Mucosa of descending colon (tissue), 3 donors: ENCODE data around the gene DPH2. TPM values are rescaled to one million over a fixed set of nuclear protein-coding genes. Genes with fewer than 3 reads are reported as not detected.

Source experiments
- ATAC-seq: fragments of 200-7000 bp; cut with Tn5 transposase; one replicate; pipeline ENCODE4 v1.9.1; 2020; ENCODE audit warnings: mild to moderate bottlenecking, moderate library complexity
- DNase-seq, 3 donors: peaks; one replicate each; pipeline ENCODE4 v3.0.0-alpha.2; 2020
- H3K36me3 ChIP-seq: fragments of 200-600 bp; one replicate; pipeline ENCODE4 v1.8.0; 2021; ENCODE audit warnings: low read depth, mild to moderate bottlenecking
- H3K4me1 ChIP-seq: fragments of 200-600 bp; one replicate; pipeline ENCODE4 v1.8.0; 2021; ENCODE audit warnings: low read depth, mild to moderate bottlenecking
- H3K4me3 ChIP-seq: fragments of 200-600 bp; one replicate; pipeline ENCODE4 v1.8.0; 2021; ENCODE audit warnings: mild to moderate bottlenecking
- H3K9me3 ChIP-seq: fragments of 200-600 bp; one replicate; pipeline ENCODE4 v1.8.0; 2021; ENCODE audit warnings: mild to moderate bottlenecking
- CTCF ChIP-seq: fragments of 200-600 bp; IDR thresholded peaks from one replicate; pipeline ENCODE4 v1.8.0; 2022; ENCODE audit warnings: antibody characterized with exemption, mild to moderate bottlenecking
- intact Hi-C, 2 donors: fragments of 100-400 bp; cut with DNase I in 1 of 2; cut with micrococcal nuclease in 1 of 2; formaldehyde crosslinking; loops; one replicate each; pipeline versions ENCODE4 v1.11.0 to v1.11.1; 2022; cut with DNase I, micrococcal nuclease
- total RNA-seq, 3 donors: library from RNA; stranded (reverse); fragmentation: NEBNext Ultra II Directional in 2 of 3; extraction: Animal tissue kit (Norgen Biotek cat#: 25700) in 2 of 3; gene quantifications; one replicate each; pipeline versions ENCODE4 v1.2.1 to v1.2.4, GENCODE V29; 2021 to 2023
- donor health status: DM: no; HTN: no; CAD: no; lungs with moderate emphysema.
- donor health status: DM: no; HTN: no; CAD: no.
- donor health status: DM: no; HTN: yes; CAD: no.

Gene DPH2
- total RNA-seq, 3 donors from 2014 or later: 16.5 to 23.3 (median 17.9) TPM

GRCh38 chr1:43934986-43935324, 34.9 kb upstream of the DPH2 start:
- Histone ChIP-seq H3K4me1 (peaks cover 20% of the 10 kb centered on the region), H3K9me3 (no peaks in the 10 kb centered on the region), H3K4me3 (no peak overlapping the region), H3K36me3 (no peaks in the 10 kb centered on the region)
- ATAC-seq: no peak
- no peak for DNase-seq
- intact Hi-C loops: loop anchor here (2.0 kb wide), 1 partner anchor 172 kb away; no protein-coding TSS in a partner anchor
- TF ChIP-seq CTCF: no peak

- ATAC-seq (peak; percentile 85), DNase-seq (peak; percentile 75 to 82 (median 80))
- intact Hi-C loops: loop anchor here (2.0 kb wide), 1 partner anchor 173 kb away; no protein-coding TSS in a partner anchor
- no peak for TF ChIP-seq CTCF
- peaks cover 20% of the 10 kb centered on the region for H3K4me1 ChIP-seq
- no peaks in the 10 kb centered on the region for H3K36me3 ChIP-seq
- H3K4me3 ChIP-seq: peak overlapping the region; percentile 17
- H3K9me3 ChIP-seq: no peaks in the 10 kb centered on the region
Measured at GRCh38 chr1:43935711-43936427, 33.9 kb upstream of the DPH2 start.

- intact Hi-C loops: no loop called here
- TF ChIP-seq CTCF: no peak
- H3K9me3 ChIP-seq: no peaks in the 10 kb centered on the region
- H3K4me1 ChIP-seq: peaks cover 20% of the 10 kb centered on the region
- H3K36me3 ChIP-seq: no peaks in the 10 kb centered on the region
- peak overlapping the region; percentile 17 for H3K4me3 ChIP-seq
- DNase-seq: peak; percentile 42 to 67 (median 59)
- ATAC-seq: peak; percentile 34
Measured at GRCh38 chr1:43936431-43937151, 33.2 kb upstream of the DPH2 start.

- no peak for ATAC-seq
Measured at GRCh38 chr1:43937179-43937865, 32.5 kb upstream of the DPH2 start.

More at GRCh38 chr1:43937179-43937865, 32.5 kb upstream of the DPH2 start:
- Histone ChIP-seq H3K36me3 (no peaks in the 10 kb centered on the region), H3K4me1 (peaks cover 20% of the 10 kb centered on the region), H3K9me3 (no peaks in the 10 kb centered on the region), H3K4me3 (no peak overlapping the region)
- DNase-seq: no peak
- intact Hi-C loops: no loop called here
- no peak for TF ChIP-seq CTCF
